Retinal pigment epithelial cell (primary cell): Measurements from ENCODE around the gene EZR.
A peak's percentile ranks its signal among the peaks of the same experiment; 100 is the strongest.

Experiments
- DNase-seq: peaks from one replicate; pipeline ENCODE4 v3.0.0-alpha.2; 2010; ENCODE audit warnings: low read depth
- H3K4me3 ChIP-seq: 2 replicates; pipeline ENCODE4 v1.5.1; 2011; ENCODE audit warnings: mild to moderate bottlenecking, low read length, control low read depth, moderate library complexity
- TF ChIP-seq, protein P1 (sequence below): conservative IDR thresholded peaks from 2 replicates; pipeline ENCODE4 v1.5.1; 2011; ENCODE audit warnings: low read depth, low read length, control low read depth, inconsistent platforms

EZR gene

DNA sequence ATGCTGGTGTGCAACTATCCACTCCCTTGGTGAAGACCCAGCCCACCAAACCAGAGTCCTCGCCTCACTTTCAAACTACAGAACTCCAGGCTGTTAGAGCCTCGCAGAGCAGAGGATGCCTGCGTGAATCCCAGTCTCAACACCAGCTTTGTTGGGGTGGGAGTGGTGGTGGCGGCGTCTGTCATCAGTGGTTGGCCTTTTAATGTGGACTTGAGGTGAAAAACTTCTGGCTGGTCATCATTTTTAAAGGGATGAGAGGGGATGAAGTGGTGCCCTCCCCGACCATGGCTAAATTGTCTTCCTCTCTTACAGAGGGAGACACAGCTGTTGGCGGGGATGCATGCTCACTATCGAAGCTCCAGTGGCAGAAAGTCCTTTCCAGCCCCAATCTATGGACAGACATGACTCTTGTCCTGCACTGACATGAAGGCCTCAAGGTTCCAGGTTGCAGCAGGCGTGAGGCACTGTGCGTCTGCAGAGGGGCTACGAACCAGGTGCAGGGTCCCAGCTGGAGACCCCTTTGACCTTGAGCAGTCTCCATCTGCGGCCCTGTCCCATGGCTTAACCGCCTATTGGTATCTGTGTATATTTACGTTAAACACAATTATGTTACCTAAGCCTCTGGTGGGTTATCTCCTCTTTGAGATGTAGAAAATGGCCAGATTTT is 54.9 kb downstream of the EZR start:
- H3K4me3 ChIP-seq = no peak overlapping the region
- TF ChIP-seq, protein P1, sequence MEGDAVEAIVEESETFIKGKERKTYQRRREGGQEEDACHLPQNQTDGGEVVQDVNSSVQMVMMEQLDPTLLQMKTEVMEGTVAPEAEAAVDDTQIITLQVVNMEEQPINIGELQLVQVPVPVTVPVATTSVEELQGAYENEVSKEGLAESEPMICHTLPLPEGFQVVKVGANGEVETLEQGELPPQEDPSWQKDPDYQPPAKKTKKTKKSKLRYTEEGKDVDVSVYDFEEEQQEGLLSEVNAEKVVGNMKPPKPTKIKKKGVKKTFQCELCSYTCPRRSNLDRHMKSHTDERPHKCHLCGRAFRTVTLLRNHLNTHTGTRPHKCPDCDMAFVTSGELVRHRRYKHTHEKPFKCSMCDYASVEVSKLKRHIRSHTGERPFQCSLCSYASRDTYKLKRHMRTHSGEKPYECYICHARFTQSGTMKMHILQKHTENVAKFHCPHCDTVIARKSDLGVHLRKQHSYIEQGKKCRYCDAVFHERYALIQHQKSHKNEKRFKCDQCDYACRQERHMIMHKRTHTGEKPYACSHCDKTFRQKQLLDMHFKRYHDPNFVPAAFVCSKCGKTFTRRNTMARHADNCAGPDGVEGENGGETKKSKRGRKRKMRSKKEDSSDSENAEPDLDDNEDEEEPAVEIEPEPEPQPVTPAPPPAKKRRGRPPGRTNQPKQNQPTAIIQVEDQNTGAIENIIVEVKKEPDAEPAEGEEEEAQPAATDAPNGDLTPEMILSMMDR = no peak
- DNase-seq = no peak

DNA sequence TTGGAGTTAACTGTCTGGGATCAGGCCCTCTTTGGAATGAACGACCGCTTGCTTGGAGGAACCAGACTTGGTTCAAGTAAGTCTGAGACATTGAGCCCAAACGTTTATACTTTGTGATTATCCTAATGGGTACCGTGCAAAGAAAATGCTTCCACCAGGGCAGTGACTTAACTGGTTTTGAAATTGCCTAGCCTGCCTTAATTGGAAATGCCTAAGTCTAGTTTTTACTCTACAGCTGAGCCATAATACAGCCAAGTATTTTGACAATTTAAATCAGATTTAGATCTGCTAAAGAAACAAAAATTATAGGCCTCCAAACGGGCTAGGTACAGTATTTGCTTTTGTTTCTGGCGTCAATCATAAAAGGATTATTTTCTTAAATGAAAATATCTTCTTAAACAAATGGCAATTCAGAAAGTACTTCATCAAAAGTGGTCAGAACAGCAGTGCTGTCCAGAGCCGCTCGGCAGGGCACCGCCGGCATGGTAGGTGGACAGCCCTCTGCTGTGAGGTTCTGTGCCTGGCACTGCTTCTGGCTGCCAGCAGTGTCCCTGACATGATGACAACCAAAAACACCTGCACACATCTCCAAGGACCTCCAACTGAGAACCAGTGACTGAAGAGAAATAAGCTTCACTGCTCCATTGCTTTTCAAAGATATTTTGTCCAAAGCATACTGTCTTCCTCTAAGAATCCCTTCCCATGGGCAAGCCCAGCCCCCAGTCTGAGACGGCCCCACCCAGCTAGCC is 55.6 kb downstream of the EZR start:
- peak; percentile 70 for DNase-seq
- no peak overlapping the region for H3K4me3 ChIP-seq
- TF ChIP-seq, protein P1 = no peak

DNA sequence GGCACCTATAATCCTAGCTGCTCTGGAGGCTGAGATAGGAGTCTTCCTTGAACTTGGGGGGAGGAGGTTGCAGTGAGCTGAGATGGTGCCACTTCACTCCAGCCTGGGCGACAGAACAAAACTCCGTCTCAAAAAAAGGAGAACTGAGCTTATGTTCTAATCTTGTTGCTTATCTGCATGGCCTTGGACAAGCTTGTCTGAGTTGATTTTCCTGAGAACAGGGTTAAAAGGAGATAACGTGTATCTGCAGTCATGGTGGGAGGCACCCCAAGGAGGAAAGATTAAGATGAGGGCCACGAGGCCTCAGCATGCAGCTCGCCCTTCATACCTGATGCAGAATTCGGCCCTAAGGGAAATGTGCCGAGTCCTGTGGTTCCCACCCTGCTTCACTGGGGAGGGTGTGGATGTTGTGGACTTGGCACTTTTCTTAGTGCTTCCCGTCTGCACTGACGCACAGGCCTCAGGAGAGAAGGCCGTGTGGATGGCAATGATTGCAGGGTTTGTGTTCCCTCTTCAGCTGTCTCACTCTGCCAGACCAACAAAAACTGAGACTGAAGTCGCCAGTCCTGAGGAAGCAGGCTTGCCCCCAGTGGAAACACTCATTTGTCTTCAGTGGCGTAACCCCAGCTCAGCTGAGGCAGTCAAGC is 56.3 kb downstream of the EZR start:
- TF ChIP-seq, protein P1 = no peak
- H3K4me3 ChIP-seq = no peak overlapping the region
- no peak for DNase-seq

DNA sequence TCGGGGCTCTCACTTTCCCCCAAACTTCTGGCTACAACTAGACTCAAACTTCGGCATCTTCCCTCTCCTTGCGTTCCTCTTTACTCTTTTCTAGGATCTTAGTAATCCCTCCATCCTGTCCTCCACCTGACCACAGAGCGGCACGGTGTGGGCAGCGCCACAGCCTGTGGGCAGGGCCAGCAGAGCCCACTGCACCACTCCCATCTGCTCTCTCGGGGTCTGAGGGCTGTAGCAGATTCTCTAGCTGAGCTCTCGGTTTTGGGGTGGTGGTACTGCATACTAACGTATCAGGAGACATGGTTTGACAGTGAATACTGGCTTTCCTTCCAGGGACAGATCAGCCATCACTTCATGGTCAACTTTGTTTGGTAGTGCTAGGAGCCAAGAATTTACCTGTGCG is 57.4 kb downstream of the EZR start:
- H3K4me3 ChIP-seq = no peak overlapping the region
- DNase-seq = no peak
- TF ChIP-seq, protein P1 = no peak

DNA sequence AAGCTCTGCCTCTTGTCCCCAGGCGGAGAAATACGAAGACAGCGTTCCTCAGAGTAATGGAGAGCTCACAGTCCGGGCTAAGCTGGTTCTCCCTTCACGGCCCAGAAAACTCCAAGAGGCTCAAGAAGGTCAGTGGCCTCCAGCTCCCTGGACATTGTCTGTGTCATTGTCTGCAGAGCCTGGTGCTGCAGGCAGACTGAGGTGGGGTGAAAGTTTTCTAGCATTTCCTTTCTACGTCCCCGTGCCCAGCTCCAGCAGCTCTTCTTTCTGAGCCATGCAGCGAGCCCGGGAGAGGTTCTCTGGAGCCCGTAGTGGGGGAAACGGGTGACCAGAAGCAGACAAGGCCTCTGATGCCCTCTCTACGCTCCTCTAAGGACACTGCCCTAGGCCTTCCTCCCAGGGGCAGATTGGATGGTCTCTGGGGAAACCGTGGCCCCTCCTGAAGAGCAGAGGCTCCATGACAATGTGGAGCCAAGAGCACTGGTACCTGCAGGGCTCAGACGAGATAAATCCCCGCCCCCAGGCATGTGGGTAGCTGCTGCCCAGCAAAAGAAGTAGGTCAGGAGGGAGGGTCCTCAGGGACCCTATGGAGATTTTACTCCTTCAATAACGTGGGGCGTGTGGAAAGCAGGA is 58.4 kb downstream of the EZR start:
- TF ChIP-seq, protein P1 = no peak
- DNase-seq = no peak
- H3K4me3 ChIP-seq = no peak overlapping the region

DNA sequence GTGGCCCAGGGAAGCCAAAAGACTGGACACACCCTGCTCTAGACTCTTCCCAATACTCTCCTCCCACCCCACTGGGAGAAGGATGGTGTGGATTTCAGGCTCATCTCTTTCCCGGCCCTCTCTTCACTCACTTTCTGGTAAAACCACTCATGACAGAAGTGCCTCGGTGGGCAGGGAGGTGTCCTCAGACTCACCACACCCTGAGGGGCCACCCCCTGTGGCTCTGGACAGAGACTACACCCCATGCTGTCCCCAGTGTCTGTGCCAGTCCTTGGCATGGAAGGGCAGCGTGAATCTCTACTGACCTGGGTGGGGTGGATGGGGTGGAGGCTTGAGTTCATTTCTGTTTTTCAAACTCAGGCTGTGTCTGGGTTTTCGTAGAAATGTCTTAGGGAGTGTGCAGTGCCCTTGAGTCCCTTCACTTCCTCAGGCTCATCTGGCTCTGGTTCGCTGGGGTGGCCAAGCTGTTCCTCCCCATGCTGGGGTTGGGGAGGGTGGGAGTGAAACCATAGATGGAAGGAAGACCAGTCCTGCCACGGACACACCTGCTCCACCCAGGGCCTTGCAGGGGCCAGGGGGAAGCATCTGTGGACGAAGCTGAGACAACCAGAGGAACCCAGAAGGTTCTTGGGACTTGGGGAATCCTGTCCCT is 59.1 kb downstream of the EZR start:
- TF ChIP-seq, protein P1 = no peak
- no peak overlapping the region for H3K4me3 ChIP-seq
- DNase-seq = no peak
